SK-N-SH treated with all-trans-retinoic acid at 6 μM for 48 hours (cell line): ENCODE measurements around the gene HMGN4.

ENCODE experiments used
- ARNTL ChIP-seq: fragments of 450-650 bp; formaldehyde crosslinking; IDR thresholded peaks from 2 replicates; pipeline ENCODE4 v1.5.0; 2020; ENCODE audit warnings: low read depth, mild to moderate bottlenecking, moderate library complexity, borderline replicate concordance
- CSRNP3 ChIP-seq: fragments of 250-450 bp; sonication (Bioruptor Pico); IDR thresholded peaks from 2 replicates; pipeline ENCODE4 v1.5.1; 2021; ENCODE audit warnings: mild to moderate bottlenecking, moderate library complexity
- GLIS3 ChIP-seq: fragments of 250-450 bp; sonication (Bioruptor Pico); IDR thresholded peaks from 2 replicates; pipeline ENCODE4 v1.5.0; 2020; ENCODE audit warnings: mild to moderate bottlenecking, moderate library complexity
- PATZ1 ChIP-seq: fragments of 250-450 bp; sonication (Bioruptor Pico); IDR thresholded peaks from 2 replicates; pipeline ENCODE4 v1.8.0; 2020; ENCODE audit warnings: mild to moderate bottlenecking, moderate library complexity, borderline replicate concordance
- RARB ChIP-seq: fragments of 250-450 bp; sonication (Bioruptor Pico); IDR thresholded peaks from 2 replicates; pipeline ENCODE4 v1.8.0; 2021; ENCODE audit warnings: mild to moderate bottlenecking, moderate library complexity
- TOX ChIP-seq: fragments of 250-450 bp; sonication (Bioruptor Pico); IDR thresholded peaks from 2 replicates; pipeline ENCODE4 v1.8.0; 2021; ENCODE audit warnings: mild to moderate bottlenecking, moderate library complexity, borderline replicate concordance

GRCh38 chr6:26502165-26502564 lies 36.0 kb upstream of the HMGN4 start:
- TF ChIP-seq PATZ1 (CRISPR knock-in tag): no peak
- no peak for TF ChIP-seq CSRNP3
- TF ChIP-seq ARNTL: no peak
- TF ChIP-seq GLIS3 (CRISPR knock-in tag): no peak
- no peak for TF ChIP-seq RARB (CRISPR knock-in tag)
- TF ChIP-seq TOX: no peak
